HEK293 (cell line): ENCODE data around the gene VPS18.

Experiments
- MYNN ChIP-seq: fragments of 450-650 bp; formaldehyde crosslinking; IDR thresholded peaks from 2 replicates; pipeline ENCODE4 v1.5.1; 2016; ENCODE audit warnings: missing biosample characterization, missing genetic modification characterization, borderline replicate concordance
- OVOL3 ChIP-seq: fragments of 450-650 bp; formaldehyde crosslinking; IDR thresholded peaks from 2 replicates; pipeline ENCODE4 v1.5.1; 2016; ENCODE audit warnings: missing biosample characterization, missing genetic modification characterization
- RBAK ChIP-seq: fragments of 450-650 bp; formaldehyde crosslinking; IDR thresholded peaks from 2 replicates; pipeline ENCODE4 v1.5.1; 2016; ENCODE audit warnings: missing biosample characterization, missing genetic modification characterization
- ZFP37 ChIP-seq: fragments of 450-650 bp; formaldehyde crosslinking; IDR thresholded peaks from 2 replicates; pipeline ENCODE4 v1.5.1; 2016; ENCODE audit warnings: missing biosample characterization, missing genetic modification characterization
- ZNF239 ChIP-seq: fragments of 450-650 bp; formaldehyde crosslinking; IDR thresholded peaks from 2 replicates; pipeline ENCODE4 v1.5.1; 2016; ENCODE audit warnings: missing biosample characterization, missing genetic modification characterization
- ZNF302 ChIP-seq: fragments of 450-650 bp; formaldehyde crosslinking; IDR thresholded peaks from 2 replicates; pipeline ENCODE4 v1.5.1; 2016; ENCODE audit warnings: missing biosample characterization, missing genetic modification characterization, low read depth
- ZNF350 ChIP-seq: fragments of 450-650 bp; formaldehyde crosslinking; IDR thresholded peaks from 2 replicates; pipeline ENCODE4 v1.5.0; 2017; ENCODE audit warnings: missing biosample characterization, mild to moderate bottlenecking, missing genetic modification characterization
- ZNF37A ChIP-seq: fragments of 450-650 bp; IDR thresholded peaks from 2 replicates; pipeline ENCODE4 v1.5.1; 2018; ENCODE audit warnings: missing biosample characterization, missing genetic modification characterization
- ZNF792 ChIP-seq: fragments of 450-650 bp; formaldehyde crosslinking; IDR thresholded peaks from 2 replicates; pipeline ENCODE4 v1.5.1; 2016; ENCODE audit warnings: missing biosample characterization, missing genetic modification characterization
- TF ChIP-seq, protein P1 (sequence below): sonication (generic); formaldehyde crosslinking; IDR thresholded peaks from 2 replicates; pipeline ENCODE4 v1.8.1; 2022; ENCODE audit warnings: mild to moderate bottlenecking, moderate library complexity, missing genetic modification reagents
- TF ChIP-seq, protein P2 (sequence below): fragments of 450-650 bp; formaldehyde crosslinking; IDR thresholded peaks from 2 replicates; pipeline ENCODE4 v1.5.1; 2016; ENCODE audit warnings: missing biosample characterization, missing genetic modification characterization
- TF ChIP-seq, protein P3 (sequence below): fragments of 450-650 bp; formaldehyde crosslinking; IDR thresholded peaks from 2 replicates; pipeline ENCODE4 v1.5.1; 2016; ENCODE audit warnings: missing biosample characterization, missing genetic modification characterization
- TF ChIP-seq, protein P4 (sequence below): fragments of 450-650 bp; formaldehyde crosslinking; IDR thresholded peaks from 2 replicates; pipeline ENCODE4 v1.5.1; 2016; ENCODE audit warnings: missing biosample characterization, missing genetic modification characterization

DNA sequence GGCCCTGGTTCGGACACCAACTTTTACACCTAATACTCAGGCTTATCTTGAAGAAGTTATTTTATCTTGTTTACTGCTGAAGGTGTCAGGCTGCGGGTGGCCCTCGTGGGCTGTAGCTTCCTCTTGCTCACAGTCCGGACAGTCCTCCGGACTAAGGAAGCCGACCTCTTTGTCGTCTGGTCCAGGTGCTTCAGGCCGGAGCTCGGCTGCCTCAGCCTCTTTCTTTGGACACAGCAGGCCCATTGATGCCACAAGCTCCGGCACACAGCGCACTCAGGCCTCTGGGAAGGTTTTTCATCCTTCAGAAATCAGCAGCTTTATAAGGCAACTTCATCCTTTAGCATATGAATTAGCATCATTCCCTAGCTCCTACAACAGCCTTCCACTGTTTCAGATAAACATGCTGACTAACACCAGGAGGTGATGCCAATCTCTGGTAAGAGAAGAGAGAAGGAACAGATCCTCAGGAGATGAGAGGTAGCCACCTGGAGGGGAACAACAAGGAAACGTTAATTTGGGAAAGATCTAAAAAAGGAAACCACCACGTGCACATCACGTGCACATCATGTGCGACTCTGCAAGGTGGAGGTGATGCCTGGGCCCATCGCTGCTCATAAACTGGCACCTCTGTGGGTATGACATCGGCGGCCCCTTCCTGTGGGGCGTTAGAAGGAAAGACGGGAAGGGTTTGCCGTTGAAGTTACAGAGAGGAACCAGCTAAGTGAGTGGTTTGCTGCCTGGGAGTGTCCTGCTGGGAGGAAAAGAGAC, 54.6 kb downstream of the VPS18 start:
- TF ChIP-seq, protein P1, sequence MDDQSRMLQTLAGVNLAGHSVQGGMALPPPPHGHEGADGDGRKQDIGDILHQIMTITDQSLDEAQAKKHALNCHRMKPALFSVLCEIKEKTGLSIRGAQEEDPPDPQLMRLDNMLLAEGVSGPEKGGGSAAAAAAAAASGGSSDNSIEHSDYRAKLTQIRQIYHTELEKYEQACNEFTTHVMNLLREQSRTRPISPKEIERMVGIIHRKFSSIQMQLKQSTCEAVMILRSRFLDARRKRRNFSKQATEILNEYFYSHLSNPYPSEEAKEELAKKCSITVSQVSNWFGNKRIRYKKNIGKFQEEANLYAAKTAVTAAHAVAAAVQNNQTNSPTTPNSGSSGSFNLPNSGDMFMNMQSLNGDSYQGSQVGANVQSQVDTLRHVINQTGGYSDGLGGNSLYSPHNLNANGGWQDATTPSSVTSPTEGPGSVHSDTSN: no peak
- TF ChIP-seq, protein P2, sequence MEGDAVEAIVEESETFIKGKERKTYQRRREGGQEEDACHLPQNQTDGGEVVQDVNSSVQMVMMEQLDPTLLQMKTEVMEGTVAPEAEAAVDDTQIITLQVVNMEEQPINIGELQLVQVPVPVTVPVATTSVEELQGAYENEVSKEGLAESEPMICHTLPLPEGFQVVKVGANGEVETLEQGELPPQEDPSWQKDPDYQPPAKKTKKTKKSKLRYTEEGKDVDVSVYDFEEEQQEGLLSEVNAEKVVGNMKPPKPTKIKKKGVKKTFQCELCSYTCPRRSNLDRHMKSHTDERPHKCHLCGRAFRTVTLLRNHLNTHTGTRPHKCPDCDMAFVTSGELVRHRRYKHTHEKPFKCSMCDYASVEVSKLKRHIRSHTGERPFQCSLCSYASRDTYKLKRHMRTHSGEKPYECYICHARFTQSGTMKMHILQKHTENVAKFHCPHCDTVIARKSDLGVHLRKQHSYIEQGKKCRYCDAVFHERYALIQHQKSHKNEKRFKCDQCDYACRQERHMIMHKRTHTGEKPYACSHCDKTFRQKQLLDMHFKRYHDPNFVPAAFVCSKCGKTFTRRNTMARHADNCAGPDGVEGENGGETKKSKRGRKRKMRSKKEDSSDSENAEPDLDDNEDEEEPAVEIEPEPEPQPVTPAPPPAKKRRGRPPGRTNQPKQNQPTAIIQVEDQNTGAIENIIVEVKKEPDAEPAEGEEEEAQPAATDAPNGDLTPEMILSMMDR (tag by site-specific recombination): no peak
- TF ChIP-seq OVOL3 (tag by site-specific recombination): no peak
- TF ChIP-seq ZFP37 (tag by site-specific recombination): no peak
- no peak for TF ChIP-seq ZNF350 (tag by site-specific recombination)
- TF ChIP-seq RBAK (tag by site-specific recombination): no peak
- TF ChIP-seq, protein P3, sequence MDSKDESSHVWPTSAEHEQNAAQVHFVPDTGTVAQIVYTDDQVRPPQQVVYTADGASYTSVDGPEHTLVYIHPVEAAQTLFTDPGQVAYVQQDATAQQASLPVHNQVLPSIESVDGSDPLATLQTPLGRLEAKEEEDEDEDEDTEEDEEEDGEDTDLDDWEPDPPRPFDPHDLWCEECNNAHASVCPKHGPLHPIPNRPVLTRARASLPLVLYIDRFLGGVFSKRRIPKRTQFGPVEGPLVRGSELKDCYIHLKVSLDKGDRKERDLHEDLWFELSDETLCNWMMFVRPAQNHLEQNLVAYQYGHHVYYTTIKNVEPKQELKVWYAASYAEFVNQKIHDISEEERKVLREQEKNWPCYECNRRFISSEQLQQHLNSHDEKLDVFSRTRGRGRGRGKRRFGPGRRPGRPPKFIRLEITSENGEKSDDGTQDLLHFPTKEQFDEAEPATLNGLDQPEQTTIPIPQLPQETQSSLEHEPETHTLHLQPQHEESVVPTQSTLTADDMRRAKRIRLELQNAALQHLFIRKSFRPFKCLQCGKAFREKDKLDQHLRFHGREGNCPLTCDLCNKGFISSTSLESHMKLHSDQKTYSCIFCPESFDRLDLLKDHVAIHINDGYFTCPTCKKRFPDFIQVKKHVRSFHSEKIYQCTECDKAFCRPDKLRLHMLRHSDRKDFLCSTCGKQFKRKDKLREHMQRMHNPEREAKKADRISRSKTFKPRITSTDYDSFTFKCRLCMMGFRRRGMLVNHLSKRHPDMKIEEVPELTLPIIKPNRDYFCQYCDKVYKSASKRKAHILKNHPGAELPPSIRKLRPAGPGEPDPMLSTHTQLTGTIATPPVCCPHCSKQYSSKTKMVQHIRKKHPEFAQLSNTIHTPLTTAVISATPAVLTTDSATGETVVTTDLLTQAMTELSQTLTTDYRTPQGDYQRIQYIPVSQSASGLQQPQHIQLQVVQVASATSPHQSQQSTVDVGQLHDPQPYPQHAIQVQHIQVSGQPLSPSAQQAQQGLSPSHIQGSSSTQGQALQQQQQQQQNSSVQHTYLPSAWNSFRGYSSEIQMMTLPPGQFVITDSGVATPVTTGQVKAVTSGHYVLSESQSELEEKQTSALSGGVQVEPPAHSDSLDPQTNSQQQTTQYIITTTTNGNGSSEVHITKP: no peak
- TF ChIP-seq ZNF302 (tag by site-specific recombination): no peak
- TF ChIP-seq MYNN (tag by site-specific recombination): no peak
- TF ChIP-seq ZNF37A (tag by site-specific recombination): no peak
- TF ChIP-seq ZNF792 (tag by site-specific recombination): no peak
- TF ChIP-seq ZNF239 (tag by site-specific recombination): no peak
- TF ChIP-seq, protein P4, sequence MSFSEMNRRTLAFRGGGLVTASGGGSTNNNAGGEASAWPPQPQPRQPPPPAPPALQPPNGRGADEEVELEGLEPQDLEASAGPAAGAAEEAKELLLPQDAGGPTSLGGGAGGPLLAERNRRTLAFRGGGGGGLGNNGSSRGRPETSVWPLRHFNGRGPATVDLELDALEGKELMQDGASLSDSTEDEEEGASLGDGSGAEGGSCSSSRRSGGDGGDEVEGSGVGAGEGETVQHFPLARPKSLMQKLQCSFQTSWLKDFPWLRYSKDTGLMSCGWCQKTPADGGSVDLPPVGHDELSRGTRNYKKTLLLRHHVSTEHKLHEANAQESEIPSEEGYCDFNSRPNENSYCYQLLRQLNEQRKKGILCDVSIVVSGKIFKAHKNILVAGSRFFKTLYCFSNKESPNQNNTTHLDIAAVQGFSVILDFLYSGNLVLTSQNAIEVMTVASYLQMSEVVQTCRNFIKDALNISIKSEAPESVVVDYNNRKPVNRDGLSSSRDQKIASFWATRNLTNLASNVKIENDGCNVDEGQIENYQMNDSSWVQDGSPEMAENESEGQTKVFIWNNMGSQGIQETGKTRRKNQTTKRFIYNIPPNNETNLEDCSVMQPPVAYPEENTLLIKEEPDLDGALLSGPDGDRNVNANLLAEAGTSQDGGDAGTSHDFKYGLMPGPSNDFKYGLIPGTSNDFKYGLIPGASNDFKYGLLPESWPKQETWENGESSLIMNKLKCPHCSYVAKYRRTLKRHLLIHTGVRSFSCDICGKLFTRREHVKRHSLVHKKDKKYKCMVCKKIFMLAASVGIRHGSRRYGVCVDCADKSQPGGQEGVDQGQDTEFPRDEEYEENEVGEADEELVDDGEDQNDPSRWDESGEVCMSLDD (tag by site-specific recombination): no peak
